ENCODE measurements around the gene NTF4.

Gene NTF4

GRCh38 chr19:49109569-49110233 is 45.1 kb upstream of the NTF4 start:
- H3K4me1 ChIP-seq (ENCODE audit: control insufficient read depth in 1 of 2, insufficient read depth in 1 of 2, low read depth in 1 of 2, low read length in 1 of 2): peaks cover 8 to 9% of the 10 kb centered on the region in 2 experiments
- H3K9me3 ChIP-seq: no peaks in the 10 kb centered on the region
- H3K36me3 ChIP-seq: peaks cover 45% of the 10 kb centered on the region
- H3K27ac ChIP-seq: no peak overlapping the region
- TF ChIP-seq CTCF (IDR thresholded peaks at IDR 0.05): no peak
- no peak overlapping the region for H3K4me3 ChIP-seq (ENCODE audit: low read depth in 1 of 2, low read length in 1 of 2)
- peaks cover 19% of the 10 kb centered on the region for H3K27me3 ChIP-seq

GRCh38 chr19:49109051-49109450 is 44.4 kb upstream of the NTF4 start:
- H3K36me3 ChIP-seq: peaks cover 52% of the 10 kb centered on the region

GRCh38 chr19:49107625-49108459 is 43.2 kb upstream of the NTF4 start:
- Histone ChIP-seq H3K9me3 (no peaks in the 10 kb centered on the region), H3K4me3 (ENCODE audit: low read depth in 1 of 2, low read length in 1 of 2) (no peak overlapping the region), H3K36me3 (peaks cover 64% of the 10 kb centered on the region), H3K27me3 (peaks cover 2% of the 10 kb centered on the region), H3K4me1 (ENCODE audit: control insufficient read depth in 1 of 2, insufficient read depth in 1 of 2, low read depth in 1 of 2, low read length in 1 of 2) (no peaks in the 10 kb centered on the region), H3K27ac (no peak overlapping the region)
- no peak for TF ChIP-seq CTCF (IDR thresholded peaks at IDR 0.05)

More at GRCh38 chr19:49109051-49109450, 44.4 kb upstream of the NTF4 start:
- Histone ChIP-seq H3K27me3 (peaks cover 14% of the 10 kb centered on the region), H3K9me3 (no peaks in the 10 kb centered on the region), H3K4me3 (ENCODE audit: low read depth in 1 of 2, low read length in 1 of 2) (no peak overlapping the region), H3K4me1 (ENCODE audit: control insufficient read depth in 1 of 2, insufficient read depth in 1 of 2, low read depth in 1 of 2, low read length in 1 of 2) (peaks cover 4 to 5% of the 10 kb centered on the region in 2 experiments), H3K27ac (no peak overlapping the region)
- no peak for TF ChIP-seq CTCF (IDR thresholded peaks at IDR 0.05)

- peak; percentile 56 for TF ChIP-seq CTCF (IDR thresholded peaks at IDR 0.05)
- H3K4me1 ChIP-seq (ENCODE audit: control insufficient read depth in 1 of 2, insufficient read depth in 1 of 2, low read depth in 1 of 2, low read length in 1 of 2): no peaks in the 10 kb centered on the region
- no peaks in the 10 kb centered on the region for H3K9me3 ChIP-seq
- H3K36me3 ChIP-seq: peaks cover 75% of the 10 kb centered on the region
- H3K27me3 ChIP-seq: no peaks in the 10 kb centered on the region
- no peak overlapping the region for H3K27ac ChIP-seq
- no peak overlapping the region for H3K4me3 ChIP-seq (ENCODE audit: low read depth in 1 of 2, low read length in 1 of 2)
Measured at GRCh38 chr19:49106648-49107135, 42.1 kb upstream of the NTF4 start.

GRCh38 chr19:49104229-49104864 is 39.7 kb upstream of the NTF4 start:
- Histone ChIP-seq H3K27ac (no peak overlapping the region), H3K9me3 (no peaks in the 10 kb centered on the region), H3K4me1 (ENCODE audit: control insufficient read depth in 1 of 2, insufficient read depth in 1 of 2, low read depth in 1 of 2, low read length in 1 of 2) (no peaks in the 10 kb centered on the region), H3K36me3 (peaks cover 96% of the 10 kb centered on the region), H3K27me3 (no peaks in the 10 kb centered on the region), H3K4me3 (ENCODE audit: low read depth in 1 of 2, low read length in 1 of 2) (no peak overlapping the region)
- no peak for TF ChIP-seq CTCF (IDR thresholded peaks at IDR 0.05)

All from neutrophil (primary cell).